Liver (tissue), 3 donors: ENCODE results near the gene HOXD9.

Experiments used
- ATF3 ChIP-seq: IDR thresholded peaks from 2 replicates; pipeline ENCODE4 v1.6.1; 2016; ENCODE audit warnings: antibody characterized with exemption
- CTCF ChIP-seq: fragments of 150-350 bp; IDR thresholded peaks from 2 replicates; pipeline ENCODE4 v1.5.1; 2017; ENCODE audit warnings: improper control_type of control experiment, low read depth, low read length; ENCODE audit not compliant: missing input control
- FOXA1 ChIP-seq: IDR thresholded peaks from 2 replicates; pipeline ENCODE4 v1.6.1; 2016; ENCODE audit warnings: antibody characterized with exemption
- JUND ChIP-seq, 2 donors: IDR thresholded peaks; 2 replicates each; pipeline ENCODE4 v1.6.1; 2016; ENCODE audit warnings: antibody characterized with exemption in 2 of 2
- MAX ChIP-seq: IDR thresholded peaks from 2 replicates; pipeline ENCODE4 v1.6.1; 2016; ENCODE audit warnings: antibody characterized with exemption
- RAD21 ChIP-seq, 2 donors: IDR thresholded peaks; 2 replicates each; pipeline ENCODE4 v1.6.1; 2016; ENCODE audit warnings: antibody characterized with exemption in 2 of 2, mild to moderate bottlenecking in 2 of 2
- REST ChIP-seq: IDR thresholded peaks from 2 replicates; pipeline ENCODE4 v1.6.1; 2016; ENCODE audit warnings: antibody characterized with exemption, mild to moderate bottlenecking
- SP1 ChIP-seq: IDR thresholded peaks from 2 replicates; pipeline ENCODE4 v1.6.1; 2018; ENCODE audit warnings: antibody characterized with exemption, mild to moderate bottlenecking
- YY1 ChIP-seq: IDR thresholded peaks from 2 replicates; pipeline ENCODE4 v1.6.1; 2016; ENCODE audit warnings: antibody characterized with exemption, mild to moderate bottlenecking
- ZBTB33 ChIP-seq: IDR thresholded peaks from 2 replicates; pipeline ENCODE4 v1.6.1; 2016; ENCODE audit warnings: antibody characterized with exemption
- donor health status: healthy.
- donor health status: healthy.

- TF ChIP-seq RAD21 (IDR thresholded peaks at IDR 0.05) (no peak), CTCF (no peak), REST (no peak), ATF3 (no peak), JUND (IDR thresholded peaks at IDR 0.05) (no peak), ZBTB33 (no peak), YY1 (no peak), SP1 (no peak), FOXA1 (no peak), MAX (no peak)
Measured at GRCh38 chr2:176174382-176174823, 51.9 kb downstream of the HOXD9 start.
